K562 (cell line): ENCODE measurements around the gene UHRF1.

Source experiments
- AFF4 ChIP-seq: sonication (generic); formaldehyde crosslinking; IDR thresholded peaks from 2 replicates; pipeline ENCODE4 v1.8.0; 2023; ENCODE audit warnings: mild to moderate bottlenecking, missing genetic modification reagents
- CBX5 ChIP-seq: IDR thresholded peaks from 2 replicates; pipeline ENCODE4 v1.6.1; 2014; ENCODE audit warnings: low read depth, borderline replicate concordance
- CTCF ChIP-seq, 3 experiments: IDR thresholded peaks in 2 of 3; conservative IDR thresholded peaks in 1 of 3; 2 replicates each; pipeline ENCODE4 v1.5.1; 2011 to 2012; ENCODE audit warnings: low read length in 3 of 3, mild to moderate bottlenecking in 3 of 3, control low read depth in 2 of 3, improper control_type of control experiment in 1 of 3, inconsistent platforms in 1 of 3, low read depth in 1 of 3, mixed read lengths in 1 of 3, moderate library complexity in 1 of 3; ENCODE audit not compliant: insufficient read depth in 2 of 3
- E2F5 ChIP-seq: sonication (generic); formaldehyde crosslinking; IDR thresholded peaks from 2 replicates; pipeline ENCODE4 v1.8.0; 2022; ENCODE audit warnings: mild to moderate bottlenecking, missing genetic modification reagents
- EZH2 ChIP-seq: IDR thresholded peaks from 2 replicates; pipeline ENCODE4 v1.6.1; 2012; ENCODE audit warnings: low read depth, mild to moderate bottlenecking, inconsistent platforms, low read length, borderline replicate concordance
- KAT2B ChIP-seq: IDR thresholded peaks from one replicate; pipeline ENCODE4 v1.6.1; 2012; ENCODE audit warnings: low read depth, mild to moderate bottlenecking, control low read depth, inconsistent platforms, low read length, moderate library complexity
- KDM1A ChIP-seq, 2 experiments: fragments of 450-650 bp; IDR thresholded peaks; 2 replicates each; pipeline ENCODE4 v1.6.1; 2016; ENCODE audit warnings: mild to moderate bottlenecking in 2 of 2
- NFRKB ChIP-seq: fragments of 450-650 bp; IDR thresholded peaks from 2 replicates; pipeline ENCODE4 v1.6.1; 2016; ENCODE audit warnings: low read depth
- POLR2A ChIP-seq: fragments of 450-650 bp; conservative IDR thresholded peaks from 2 replicates; pipeline ENCODE4 v1.6.1; 2016
- SPI1 ChIP-seq: IDR thresholded peaks from 2 replicates; pipeline ENCODE4 v1.6.1; 2011; ENCODE audit warnings: low read depth, low read length, control low read depth, borderline replicate concordance
- ZNF274 ChIP-seq: IDR thresholded peaks from 2 replicates; pipeline ENCODE4 v1.6.1; 2011; ENCODE audit warnings: low read depth, mild to moderate bottlenecking, low read length, moderate library complexity, borderline replicate concordance
- TF ChIP-seq, protein P1 (sequence below), 2 experiments: fragments of 450-650 bp; conservative IDR thresholded peaks; 2 replicates each; pipeline ENCODE4 v1.6.1; 2017; ENCODE audit warnings: mild to moderate bottlenecking in 2 of 2, moderate library complexity in 2 of 2

GRCh38 chr19:5002143-5002542 is 92.8 kb downstream of the UHRF1 start:
- TF ChIP-seq, protein P1, sequence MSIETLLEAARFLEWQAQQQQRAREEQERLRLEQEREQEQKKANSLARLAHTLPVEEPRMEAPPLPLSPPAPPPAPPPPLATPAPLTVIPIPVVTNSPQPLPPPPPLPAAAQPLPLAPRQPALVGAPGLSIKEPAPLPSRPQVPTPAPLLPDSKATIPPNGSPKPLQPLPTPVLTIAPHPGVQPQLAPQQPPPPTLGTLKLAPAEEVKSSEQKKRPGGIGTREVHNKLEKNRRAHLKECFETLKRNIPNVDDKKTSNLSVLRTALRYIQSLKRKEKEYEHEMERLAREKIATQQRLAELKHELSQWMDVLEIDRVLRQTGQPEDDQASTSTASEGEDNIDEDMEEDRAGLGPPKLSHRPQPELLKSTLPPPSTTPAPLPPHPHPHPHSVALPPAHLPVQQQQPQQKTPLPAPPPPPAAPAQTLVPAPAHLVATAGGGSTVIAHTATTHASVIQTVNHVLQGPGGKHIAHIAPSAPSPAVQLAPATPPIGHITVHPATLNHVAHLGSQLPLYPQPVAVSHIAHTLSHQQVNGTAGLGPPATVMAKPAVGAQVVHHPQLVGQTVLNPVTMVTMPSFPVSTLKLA (conservative IDR thresholded peaks at IDR 0.05): no peak
- TF ChIP-seq CTCF (IDR thresholded peaks at IDR 0.05 in 2 of 3, conservative IDR thresholded peaks at IDR 0.05 in 1 of 3; ENCODE audit: insufficient read depth in 2 of 3, low read depth in 1 of 3, low read length in 3 of 3) (no peak), AFF4 (no peak), SPI1 (no peak), KDM1A (IDR thresholded peaks at IDR 0.05) (no peak), KAT2B (no peak), EZH2 (no peak), NFRKB (no peak), POLR2A (no peak), E2F5 (CRISPR knock-in tag) (no peak), CBX5 (no peak), ZNF274 (no peak)
